Cardiac muscle cell (in vitro differentiated cells and primary cell): Measurements from ENCODE around the gene TTC9. TPM values are rescaled to one million over a fixed set of nuclear protein-coding genes. Genes with fewer than 3 reads are reported as not detected.

Experiments
- DNase-seq, 2 donors: peaks; one replicate each; pipeline versions ENCODE4 v3.0.0 to v3.0.0-alpha.2; 2010 to 2017; ENCODE audit warnings: low read depth in 1 of 2, low spot score in 1 of 2
- H3K27ac ChIP-seq: fragments of 200-600 bp; sonication (generic); 2 replicates; pipeline ENCODE4 v1.5.1; 2016
- H3K27me3 ChIP-seq: fragments of 200-600 bp; sonication (generic); 2 replicates; pipeline ENCODE4 v1.6.0; 2016; ENCODE audit warnings: control low read depth
- H3K36me3 ChIP-seq: fragments of 200-600 bp; sonication (generic); 2 replicates; pipeline ENCODE4 v1.5.1; 2016; ENCODE audit warnings: control low read depth
- H3K4me1 ChIP-seq: fragments of 200-600 bp; sonication (generic); 2 replicates; pipeline ENCODE4 v1.8.1; 2017; ENCODE audit warnings: low read depth, mild to moderate bottlenecking, mixed run types
- H3K4me3 ChIP-seq: fragments of 200-600 bp; sonication (generic); 2 replicates; pipeline ENCODE4 v1.5.1; 2016; ENCODE audit warnings: mild to moderate bottlenecking
- H3K9me3 ChIP-seq: fragments of 200-600 bp; sonication (generic); 2 replicates; pipeline ENCODE4 v1.5.1; 2017; ENCODE audit warnings: low read depth, mild to moderate bottlenecking, control low read depth
- CTCF ChIP-seq: IDR thresholded peaks from 2 replicates; pipeline ENCODE4 v1.5.1; 2012; ENCODE audit warnings: low read depth, mild to moderate bottlenecking, low read length
- polyA plus RNA-seq: library from polyadenylated mRNA; unstranded; fragments of >200 nt; fragmentation: Nextera tagmentation; extraction: Ambion mirVana; gene quantifications from 2 replicates; pipeline ENCODE4 v1.2.1, GENCODE V29; 2016
- total RNA-seq: library from RNA; depleted of rRNA; stranded (reverse); fragments of >200 nt; gene quantifications from 2 replicates; pipeline ENCODE4 v1.2.3, GENCODE V29; 2016

The TTC9 gene
- total and polyA plus RNA-seq, 2 experiments from 2014 or later: 1.3 TPM

- no peak overlapping the region for H3K27ac ChIP-seq
- TF ChIP-seq CTCF: no peak
- peaks cover 26% of the 10 kb centered on the region for H3K27me3 ChIP-seq
- no peaks in the 10 kb centered on the region for H3K36me3 ChIP-seq
- no peaks in the 10 kb centered on the region for H3K4me1 ChIP-seq
- no peaks in the 10 kb centered on the region for H3K9me3 ChIP-seq
- H3K4me3 ChIP-seq: no peak overlapping the region
- DNase-seq: no peak
Observed at GRCh38 chr14:70645892-70646291, 4.2 kb downstream of the TTC9 start.

- DNase-seq: no peak
- Histone ChIP-seq H3K4me3 (no peak overlapping the region), H3K27me3 (peaks cover 21% of the 10 kb centered on the region), H3K4me1 (no peaks in the 10 kb centered on the region), H3K36me3 (no peaks in the 10 kb centered on the region), H3K27ac (no peak overlapping the region), H3K9me3 (no peaks in the 10 kb centered on the region)
- no peak for TF ChIP-seq CTCF
Observed at GRCh38 chr14:70646705-70647104, 5.0 kb downstream of the TTC9 start.

GRCh38 chr14:70648346-70648745 lies 6.6 kb downstream of the TTC9 start:
- Histone ChIP-seq H3K36me3 (no peaks in the 10 kb centered on the region), H3K4me3 (no peak overlapping the region), H3K9me3 (no peaks in the 10 kb centered on the region), H3K27ac (no peak overlapping the region), H3K27me3 (peaks cover 12% of the 10 kb centered on the region), H3K4me1 (no peaks in the 10 kb centered on the region)
- no peak for TF ChIP-seq CTCF
- DNase-seq: no peak

GRCh38 chr14:70649803-70650202 lies 8.1 kb downstream of the TTC9 start:
- Histone ChIP-seq H3K9me3 (no peaks in the 10 kb centered on the region), H3K36me3 (no peaks in the 10 kb centered on the region), H3K4me1 (no peaks in the 10 kb centered on the region), H3K27me3 (no peaks in the 10 kb centered on the region), H3K4me3 (no peak overlapping the region), H3K27ac (no peak overlapping the region)
- DNase-seq: no peak
- no peak for TF ChIP-seq CTCF

- DNase-seq: no peak
- H3K27ac ChIP-seq: no peak overlapping the region
- no peaks in the 10 kb centered on the region for H3K27me3 ChIP-seq
- H3K4me3 ChIP-seq: no peak overlapping the region
- no peaks in the 10 kb centered on the region for H3K36me3 ChIP-seq
- no peaks in the 10 kb centered on the region for H3K9me3 ChIP-seq
- TF ChIP-seq CTCF: no peak
- no peaks in the 10 kb centered on the region for H3K4me1 ChIP-seq
Observed at GRCh38 chr14:70651522-70651921, 9.8 kb downstream of the TTC9 start.

GRCh38 chr14:70652871-70653270 lies 11.2 kb downstream of the TTC9 start:
- Histone ChIP-seq H3K9me3 (no peaks in the 10 kb centered on the region), H3K36me3 (no peaks in the 10 kb centered on the region), H3K27me3 (no peaks in the 10 kb centered on the region), H3K4me3 (no peak overlapping the region), H3K4me1 (no peaks in the 10 kb centered on the region), H3K27ac (no peak overlapping the region)
- TF ChIP-seq CTCF: no peak
- DNase-seq: no peak
